ENCODE results near the gene RAB37. TPM values are rescaled to one million over a fixed set of nuclear protein-coding genes. Genes with fewer than 3 reads are reported as not detected.

RAB37 gene
- total RNA-seq, 1 experiment from 2014 or later: 2.5 TPM

DNA sequence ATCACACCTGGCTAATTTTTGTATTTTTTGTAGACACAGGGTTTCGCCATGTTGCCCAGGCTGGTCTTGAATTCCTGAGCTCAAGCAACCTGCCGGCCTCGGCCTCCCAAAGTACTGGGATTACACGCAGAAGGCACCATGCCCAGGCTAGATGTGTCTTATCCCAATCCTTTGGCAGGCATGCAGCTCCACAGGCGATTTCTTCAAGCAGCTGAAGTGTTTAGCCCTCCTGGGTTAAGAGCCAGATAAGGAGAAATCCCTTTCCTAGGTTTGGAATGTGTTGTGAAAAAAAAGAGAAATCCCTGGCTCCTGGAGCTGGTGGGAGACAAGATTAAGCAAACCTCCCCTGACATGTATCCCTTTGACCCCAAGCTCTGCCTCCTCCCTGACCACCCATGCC lies 9.3 kb downstream of the RAB37 start:
- TF ChIP-seq, protein P1, sequence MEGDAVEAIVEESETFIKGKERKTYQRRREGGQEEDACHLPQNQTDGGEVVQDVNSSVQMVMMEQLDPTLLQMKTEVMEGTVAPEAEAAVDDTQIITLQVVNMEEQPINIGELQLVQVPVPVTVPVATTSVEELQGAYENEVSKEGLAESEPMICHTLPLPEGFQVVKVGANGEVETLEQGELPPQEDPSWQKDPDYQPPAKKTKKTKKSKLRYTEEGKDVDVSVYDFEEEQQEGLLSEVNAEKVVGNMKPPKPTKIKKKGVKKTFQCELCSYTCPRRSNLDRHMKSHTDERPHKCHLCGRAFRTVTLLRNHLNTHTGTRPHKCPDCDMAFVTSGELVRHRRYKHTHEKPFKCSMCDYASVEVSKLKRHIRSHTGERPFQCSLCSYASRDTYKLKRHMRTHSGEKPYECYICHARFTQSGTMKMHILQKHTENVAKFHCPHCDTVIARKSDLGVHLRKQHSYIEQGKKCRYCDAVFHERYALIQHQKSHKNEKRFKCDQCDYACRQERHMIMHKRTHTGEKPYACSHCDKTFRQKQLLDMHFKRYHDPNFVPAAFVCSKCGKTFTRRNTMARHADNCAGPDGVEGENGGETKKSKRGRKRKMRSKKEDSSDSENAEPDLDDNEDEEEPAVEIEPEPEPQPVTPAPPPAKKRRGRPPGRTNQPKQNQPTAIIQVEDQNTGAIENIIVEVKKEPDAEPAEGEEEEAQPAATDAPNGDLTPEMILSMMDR (conservative IDR thresholded peaks at IDR 0.05): no peak
- Histone ChIP-seq H3T11ph (ENCODE audit: low read length) (no peak overlapping the region), H2AK5ac (ENCODE audit: insufficient read length, low read length) (no peak overlapping the region), H2BK15ac (ENCODE audit: low read depth, low read length) (no peak overlapping the region), H3K9me3 (ENCODE audit: control insufficient read depth, low read depth, low read length) (no peaks in the 10 kb centered on the region), H3K23me2 (ENCODE audit: insufficient read length, low read depth, low read length, poor library complexity, severe bottlenecking) (peaks cover 9% of the 10 kb centered on the region), H3K56ac (ENCODE audit: insufficient read length, low read depth, low read length) (no peak overlapping the region), H4K5ac (ENCODE audit: insufficient read length, low read depth, low read length) (no peak overlapping the region), H2BK20ac (ENCODE audit: low read depth, low read length, poor library complexity, severe bottlenecking) (no peak overlapping the region), H4K8ac (replicated peaks; ENCODE audit: insufficient read length, low read depth, low read length) (no peak overlapping the region), H4K20me1 (ENCODE audit: control insufficient read depth, insufficient read depth, insufficient read length) (no peaks in the 10 kb centered on the region), H3K27me3 (ENCODE audit: insufficient read depth, low read length) (no peaks in the 10 kb centered on the region), H3K9ac (ENCODE audit: extremely low read depth, insufficient read length, low read length) (no peak overlapping the region), H3K79me2 (ENCODE audit: insufficient read depth, low read length) (peaks cover 6% of the 10 kb centered on the region; the same call in 1 of the 2 replicates), H3K79me1 (ENCODE audit: insufficient read depth, low read depth, low read length, poor library complexity, severe bottlenecking) (no peaks in the 10 kb centered on the region), H2BK120ac (ENCODE audit: low read depth, low read length, poor library complexity, severe bottlenecking) (no peak overlapping the region), H3K4me2 (ENCODE audit: insufficient read depth, insufficient read length, low read length) (no peak overlapping the region), H2BK5ac (ENCODE audit: insufficient read length, low read length) (no peak overlapping the region), H3K14ac (ENCODE audit: insufficient read depth, low read length) (no peak overlapping the region), H3K27ac (ENCODE audit: insufficient read length, low read depth, low read length) (no peak overlapping the region), H3K4ac (ENCODE audit: low read depth, low read length) (no peak overlapping the region), H4K91ac (ENCODE audit: insufficient read length, low read depth, low read length) (no peak overlapping the region), H3K18ac (ENCODE audit: insufficient read length, low read depth, low read length) (no peak overlapping the region), H3K4me1 (ENCODE audit: insufficient read depth, low read length) (peaks cover 15% of the 10 kb centered on the region), H3K23ac (ENCODE audit: insufficient read length, low read depth, low read length) (no peak overlapping the region), H2BK12ac (ENCODE audit: insufficient read length, low read depth, low read length) (no peak overlapping the region), H2AFZ (ENCODE audit: low read length) (no peak overlapping the region)
- Mint-ChIP-seq H3K4me3 (peak overlapping the region; percentile 14 to 20; a peak in 2 of 5 replicates), H3K4me1 (peaks cover 47% of the 10 kb centered on the region in 2 experiments), H3K9me3 (no peaks in the 10 kb centered on the region), H3K27ac (peak overlapping the region; percentile 72 to 93 (median 90); a peak in 5 of 7 replicates), H3K36me3 (ENCODE audit: insufficient read depth in 1 of 3, low read depth in 3 of 3) (peaks cover 6 to 14% (median 7%) of the 10 kb centered on the region in 3 experiments; a peak in 6 of 7 replicates), H3K27me3 (ENCODE audit: low read depth) (peaks cover 11% of the 10 kb centered on the region)
- DNase-seq: peak; percentile 29
- no CpG with 5 or more reads among the region's 5 CpGs for WGBS (ENCODE audit: extremely low coverage, insufficient read length, low lambda C conversion rate)

Measured in H9 (cell line).